ENCODE measurements around the gene RNF43. TPM values are rescaled to one million over a fixed set of nuclear protein-coding genes. Genes with fewer than 3 reads are reported as not detected.

RNF43 gene
- total RNA-seq, 1 donor from 2014 or later: 4.4 TPM

GRCh38 chr17:58371300-58371950 is 45.9 kb downstream of the RNF43 start:
- intact Hi-C loops (cut with DNase I): no loop called here
- DNase-seq (ENCODE audit: missing footprints) (no peak), ATAC-seq (no peak)

DNA sequence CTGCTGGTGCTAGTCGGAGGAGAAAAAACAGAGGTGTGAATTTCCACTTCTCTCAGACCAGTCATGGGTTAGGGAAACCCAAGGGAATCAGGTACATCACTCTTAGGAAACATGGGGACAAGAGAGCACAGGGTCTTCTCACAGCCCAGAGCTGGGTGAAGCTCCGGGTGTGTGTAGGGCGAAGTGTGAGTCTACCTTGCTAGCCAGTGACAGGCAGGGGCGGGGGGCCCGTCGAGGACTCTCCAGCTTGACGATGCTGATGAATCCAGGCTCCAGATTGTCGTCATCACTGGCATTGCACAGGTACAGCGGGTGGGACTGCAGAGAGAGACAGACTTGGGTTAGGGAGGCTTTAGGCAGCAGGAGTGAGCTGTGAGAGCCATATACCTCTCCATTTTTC is 46.6 kb downstream of the RNF43 start:
- intact Hi-C loops (cut with DNase I): no loop called here
- no peak for DNase-seq (ENCODE audit: missing footprints)
- no peak for ATAC-seq

GRCh38 chr17:58370309-58370708 is 47.0 kb downstream of the RNF43 start:
- DNase-seq (ENCODE audit: missing footprints): no peak
- no peak for ATAC-seq
- intact Hi-C loops (cut with DNase I): no loop called here

GRCh38 chr17:58369214-58370031 is 47.9 kb downstream of the RNF43 start:
- DNase-seq (ENCODE audit: missing footprints) (no peak), ATAC-seq (no peak)
- intact Hi-C loops (cut with DNase I): no loop called here

DNA sequence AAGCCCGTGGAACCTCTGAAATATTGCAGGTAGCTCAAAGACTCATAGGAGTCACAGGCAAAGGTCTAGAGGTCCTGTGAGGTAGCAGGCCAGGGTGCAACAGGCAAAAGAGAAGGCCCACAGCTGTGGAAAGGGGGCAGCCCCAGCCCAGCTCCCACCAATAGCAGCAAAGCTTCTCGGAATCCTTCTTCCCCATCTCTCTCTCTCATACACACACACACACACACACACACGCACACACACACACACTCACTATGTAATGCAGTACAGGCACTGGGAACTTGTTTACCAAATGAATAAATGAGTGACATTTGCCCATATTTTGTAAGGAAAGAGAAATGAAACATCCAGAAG is 48.5 kb downstream of the RNF43 start:
- no peak for DNase-seq (ENCODE audit: missing footprints)
- no peak for ATAC-seq
- intact Hi-C loops (cut with DNase I): no loop called here

Other genes with a start within 250 kb of the RNF43 start
- gene EPX, start 224.8 kb downstream of the RNF43 start, total RNA-seq: not detected
- 7.7 TPM for gene MKS1, start 198.3 kb downstream of the RNF43 start, total RNA-seq
- gene LPO, start 178.9 kb downstream of the RNF43 start, total RNA-seq: not detected
- 0.08 TPM for gene MPO, start 136.6 kb downstream of the RNF43 start, total RNA-seq
- gene TSPOAP1, start 88.7 kb downstream of the RNF43 start, total RNA-seq: 12.1 TPM
- gene SUPT4H1, start 65.3 kb downstream of the RNF43 start, total RNA-seq: 58.2 TPM
- gene HSF5, start 70.9 kb upstream of the RNF43 start, total RNA-seq: not detected
- 14.3 TPM for gene MTMR4, start 97.1 kb upstream of the RNF43 start, total RNA-seq

Measured in Right ventricle myocardium inferior (tissue), 1 donor.